ENCODE results near the gene GPALPP1.

GRCh38 chr13:44969551-44970484 is 19.5 kb upstream of the GPALPP1 start:
- peak; percentile 72 to 85 (median 82) for TF ChIP-seq CTCF (IDR thresholded peaks at IDR 0.05)
- no peak for TF ChIP-seq POLR2A (IDR thresholded peaks at IDR 0.05)
